NCI-H524 treated with DMSO at 0.1 percent for 48 hours (cell line): ENCODE measurements around the gene TNIP1.

Experiments used
- DNase-seq: peaks from one replicate; lab custom pipeline; 2025; lab: John Stamatoyannopoulos, UW

TNIP1 gene, protein sequence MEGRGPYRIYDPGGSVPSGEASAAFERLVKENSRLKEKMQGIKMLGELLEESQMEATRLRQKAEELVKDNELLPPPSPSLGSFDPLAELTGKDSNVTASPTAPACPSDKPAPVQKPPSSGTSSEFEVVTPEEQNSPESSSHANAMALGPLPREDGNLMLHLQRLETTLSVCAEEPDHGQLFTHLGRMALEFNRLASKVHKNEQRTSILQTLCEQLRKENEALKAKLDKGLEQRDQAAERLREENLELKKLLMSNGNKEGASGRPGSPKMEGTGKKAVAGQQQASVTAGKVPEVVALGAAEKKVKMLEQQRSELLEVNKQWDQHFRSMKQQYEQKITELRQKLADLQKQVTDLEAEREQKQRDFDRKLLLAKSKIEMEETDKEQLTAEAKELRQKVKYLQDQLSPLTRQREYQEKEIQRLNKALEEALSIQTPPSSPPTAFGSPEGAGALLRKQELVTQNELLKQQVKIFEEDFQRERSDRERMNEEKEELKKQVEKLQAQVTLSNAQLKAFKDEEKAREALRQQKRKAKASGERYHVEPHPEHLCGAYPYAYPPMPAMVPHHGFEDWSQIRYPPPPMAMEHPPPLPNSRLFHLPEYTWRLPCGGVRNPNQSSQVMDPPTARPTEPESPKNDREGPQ

DNA sequence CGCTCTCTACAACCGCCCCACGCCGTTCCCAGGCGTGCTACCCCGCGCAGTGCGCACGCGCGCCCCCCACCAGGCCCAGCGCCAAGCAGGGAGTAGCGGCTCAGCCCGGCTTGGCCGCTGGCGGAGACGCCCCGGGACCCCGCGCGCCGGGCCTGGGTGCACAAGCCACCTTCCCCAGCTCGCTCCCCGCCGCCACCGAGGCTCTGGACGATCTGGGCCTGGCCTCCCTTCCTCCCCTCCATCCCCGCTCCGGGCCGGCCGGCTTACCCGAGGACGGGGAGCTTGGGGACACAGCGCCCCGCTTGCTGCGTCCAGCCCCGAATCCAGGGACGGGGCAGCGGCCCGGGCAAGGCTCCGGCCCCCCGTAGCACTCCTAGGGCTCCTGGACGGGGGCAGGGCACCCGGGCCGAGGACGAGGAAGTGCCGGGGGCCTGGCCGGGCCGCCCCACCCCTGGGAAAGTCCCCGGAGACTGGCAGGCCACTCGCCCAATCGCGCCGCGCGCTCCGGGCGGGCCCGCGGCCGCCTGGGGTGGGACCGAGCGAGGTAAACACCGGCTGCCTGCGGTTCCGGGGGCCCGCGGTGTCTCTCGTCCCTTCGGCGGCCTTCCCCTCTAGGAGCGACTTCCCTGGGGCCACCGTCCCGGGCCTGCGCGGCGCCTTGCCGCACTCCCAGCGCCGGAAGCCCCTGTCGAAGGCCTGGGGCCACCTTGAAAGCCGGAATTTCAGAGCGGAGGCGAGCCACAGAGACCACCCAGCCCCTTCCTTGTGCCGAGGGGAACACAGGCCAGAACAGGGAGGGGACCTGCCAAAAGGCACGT lies at the start of gene TNIP1:
TNIP1 (minus strand) TSS at position 422 of the 818 bp plus-strand sequence. CDS start 15,939 bp downstream, outside the sequence.
- peak; percentile 48 for DNase-seq

DNA sequence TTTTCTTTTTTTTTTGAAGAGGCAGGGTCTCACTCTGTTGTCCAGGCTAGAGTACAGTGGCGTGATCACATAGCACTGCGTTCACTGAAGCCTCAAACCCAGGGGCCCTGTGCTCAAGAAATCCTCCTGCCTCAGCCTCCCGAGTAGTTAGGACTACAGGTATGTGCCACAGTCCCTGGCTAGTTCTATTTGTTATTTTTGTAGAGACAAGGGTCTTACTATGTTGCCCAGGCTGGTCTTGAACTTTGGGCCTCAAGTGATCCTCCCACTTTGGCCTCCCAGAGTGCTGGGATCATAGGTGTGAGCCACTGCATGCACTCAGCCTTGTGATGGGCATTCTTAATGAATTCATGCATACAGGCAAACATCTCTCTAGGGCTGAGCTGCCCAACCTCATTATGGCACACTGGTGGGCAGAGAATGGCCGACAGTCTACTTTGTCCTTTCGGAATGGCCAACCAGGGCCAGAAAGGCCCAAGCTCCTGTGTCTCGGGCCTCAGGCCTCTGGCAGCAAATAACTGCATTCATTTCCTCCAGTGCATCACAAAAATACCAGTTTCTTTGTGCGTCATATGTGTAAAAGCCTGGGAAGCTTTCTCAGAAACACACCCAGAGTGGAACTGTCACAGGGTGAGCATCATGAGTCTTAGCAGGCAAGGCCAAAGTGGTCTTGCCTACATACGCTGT lies 49.5 kb upstream of the TNIP1 start:
- DNase-seq, result no peak

DNA sequence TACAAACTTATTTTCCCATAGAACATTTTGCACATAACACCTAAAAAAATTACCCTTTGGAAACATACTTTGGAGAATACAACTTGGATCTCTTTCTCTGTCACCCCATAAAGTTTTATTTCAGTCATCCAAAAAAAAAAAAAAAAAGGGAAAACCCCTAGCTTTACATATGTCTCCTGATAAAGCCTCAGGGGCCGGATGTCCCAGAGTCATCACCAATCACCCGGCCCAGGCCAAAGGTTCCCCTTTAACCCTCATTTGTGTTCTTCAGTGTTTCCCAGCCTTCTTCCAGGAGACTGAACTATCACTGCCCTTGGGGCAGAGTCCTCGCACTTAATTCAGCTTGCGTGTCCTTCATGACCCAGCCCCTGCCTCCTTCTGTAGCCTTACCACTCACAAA lies 48.0 kb upstream of the TNIP1 start:
- DNase-seq, result no peak

DNA sequence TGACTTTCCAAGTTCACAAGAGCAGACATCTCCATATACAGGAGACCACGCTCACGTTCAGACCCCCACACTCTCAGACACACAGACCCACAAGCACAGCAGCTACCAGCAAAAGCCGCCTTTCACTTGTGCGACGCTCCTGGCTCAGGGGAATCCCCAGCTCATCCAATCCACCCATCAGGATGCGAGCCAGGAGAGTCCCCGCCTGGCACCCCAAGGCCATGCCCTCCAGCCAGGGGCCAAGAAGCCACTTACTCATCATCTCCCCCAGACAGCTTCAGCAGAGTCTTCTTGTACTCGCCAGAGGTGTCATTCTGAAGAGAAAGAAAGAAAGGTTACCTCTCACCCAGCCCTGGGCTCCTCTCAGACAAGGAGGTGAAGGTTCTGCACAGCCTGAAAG lies 47.1 kb upstream of the TNIP1 start:
- DNase-seq, result no peak

DNA sequence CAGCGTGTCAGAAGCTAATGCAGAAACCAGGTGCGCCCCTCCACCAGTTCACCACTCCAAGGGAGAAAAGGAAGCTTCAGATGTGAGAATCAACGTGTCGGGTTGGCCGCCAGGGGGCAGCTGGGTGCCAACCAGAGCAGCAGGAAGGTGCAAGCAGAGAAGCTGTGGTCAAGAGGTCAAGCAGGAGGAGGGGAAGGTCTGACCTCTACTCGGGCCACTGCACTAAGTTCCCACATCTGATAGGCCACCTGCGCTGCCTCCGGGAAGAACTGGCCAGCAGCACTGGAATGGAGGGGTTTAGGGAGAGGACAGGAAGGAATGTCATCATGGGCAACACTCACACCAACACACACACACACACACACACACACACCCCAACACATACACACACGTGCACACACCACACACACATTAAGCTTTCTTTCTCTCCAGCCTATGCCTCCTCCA lies 45.4 kb upstream of the TNIP1 start:
- DNase-seq, result no peak

DNA sequence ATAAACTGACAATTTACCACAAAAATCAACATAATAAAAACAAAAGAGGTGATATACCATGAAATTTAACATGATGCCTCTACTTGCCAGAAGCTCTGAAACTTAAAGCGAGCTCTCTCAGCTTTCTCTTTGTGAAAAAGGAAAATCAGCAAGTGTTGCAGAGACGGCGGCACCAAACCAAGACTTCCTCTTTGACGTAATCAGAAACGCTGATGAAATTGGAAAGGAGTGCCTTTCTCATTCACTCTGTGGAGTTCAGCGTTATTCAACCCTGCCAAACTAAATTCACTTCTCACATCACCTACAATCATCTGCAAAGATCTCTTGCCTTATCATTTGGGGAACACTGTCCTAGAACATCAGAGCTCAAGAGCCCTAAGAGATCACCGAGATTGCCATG lies 44.6 kb upstream of the TNIP1 start:
- no peak for DNase-seq

DNA sequence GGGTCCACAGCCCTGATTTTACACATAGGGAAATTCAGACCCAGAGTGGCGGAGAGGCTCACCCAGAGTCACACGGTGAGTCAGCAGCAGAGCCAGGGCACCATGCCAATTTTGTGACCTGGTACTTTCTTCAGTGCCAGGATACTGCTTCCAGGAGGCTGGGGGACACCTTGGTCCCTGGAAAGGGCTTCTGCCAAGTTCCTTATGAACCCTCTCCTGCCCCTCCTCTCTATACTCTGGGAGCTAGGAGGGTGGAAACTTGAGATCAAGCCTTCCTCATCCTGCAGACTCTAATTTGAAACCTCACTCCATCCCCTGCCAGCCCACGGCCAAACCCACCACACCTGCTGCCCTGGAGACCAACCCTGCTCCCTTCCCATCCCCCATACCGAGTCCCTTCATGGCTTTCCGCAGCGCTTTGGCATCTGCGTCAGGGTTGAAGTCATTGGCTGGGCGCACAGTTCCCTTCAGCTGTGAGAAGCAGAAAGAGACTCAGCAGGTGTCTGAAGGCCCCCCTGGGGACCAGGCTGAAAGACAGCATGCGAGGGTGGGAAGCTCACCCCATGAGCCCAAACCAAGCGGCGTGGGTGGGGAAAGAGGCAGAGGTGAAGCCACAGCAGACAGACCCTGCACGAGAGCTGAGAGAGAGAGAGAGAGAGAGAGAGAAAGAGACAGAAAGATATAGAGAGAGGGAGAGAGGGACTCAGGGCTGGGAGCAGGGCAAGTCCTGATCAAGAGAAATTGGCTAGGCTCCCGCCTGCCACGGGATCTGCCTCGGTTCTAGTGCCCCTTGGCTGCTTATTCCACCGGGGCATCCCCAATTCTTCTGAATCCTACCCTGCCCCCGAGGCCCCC lies 43.3 kb upstream of the TNIP1 start:
- no peak for DNase-seq

DNA sequence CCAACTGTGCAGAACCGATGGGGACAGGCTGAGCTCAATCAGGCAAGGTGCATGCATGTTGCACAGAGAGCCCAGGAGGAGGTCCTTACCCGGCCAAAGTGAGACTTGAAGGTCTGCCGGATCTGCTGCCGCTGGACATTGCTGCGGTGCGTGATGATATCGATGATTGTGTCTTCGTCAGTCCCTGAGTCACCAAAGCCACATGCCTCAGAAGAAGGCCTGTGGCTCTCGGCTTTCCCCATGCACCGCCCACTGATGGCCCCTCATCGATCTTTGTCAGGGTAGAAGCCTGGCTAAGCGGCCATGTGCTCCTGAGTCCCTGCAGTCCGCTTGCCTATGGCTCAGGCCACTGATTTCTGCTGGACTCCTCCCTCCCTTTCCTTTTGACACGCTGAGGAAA lies 42.0 kb upstream of the TNIP1 start:
- no peak for DNase-seq

DNA sequence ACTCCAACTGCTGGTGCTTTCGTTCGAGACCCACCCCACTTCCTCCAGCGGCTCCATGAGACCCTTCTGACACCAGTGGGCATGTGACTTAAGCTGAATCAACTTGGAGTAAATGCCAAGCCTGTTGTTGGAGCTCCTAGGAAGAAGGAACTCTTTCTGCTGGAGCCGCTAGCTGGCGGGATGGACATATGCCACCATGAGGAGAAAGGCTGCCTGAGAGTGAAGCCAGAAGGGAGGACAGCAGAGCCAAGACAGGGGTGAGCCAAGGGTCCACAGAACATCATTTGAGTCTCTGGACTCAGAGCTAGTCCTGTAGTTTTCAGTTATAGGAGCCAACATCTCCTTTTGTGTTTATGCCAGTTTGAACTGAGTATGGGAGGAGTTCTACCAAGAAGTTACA lies 40.8 kb upstream of the TNIP1 start:
- DNase-seq, result no peak

DNA sequence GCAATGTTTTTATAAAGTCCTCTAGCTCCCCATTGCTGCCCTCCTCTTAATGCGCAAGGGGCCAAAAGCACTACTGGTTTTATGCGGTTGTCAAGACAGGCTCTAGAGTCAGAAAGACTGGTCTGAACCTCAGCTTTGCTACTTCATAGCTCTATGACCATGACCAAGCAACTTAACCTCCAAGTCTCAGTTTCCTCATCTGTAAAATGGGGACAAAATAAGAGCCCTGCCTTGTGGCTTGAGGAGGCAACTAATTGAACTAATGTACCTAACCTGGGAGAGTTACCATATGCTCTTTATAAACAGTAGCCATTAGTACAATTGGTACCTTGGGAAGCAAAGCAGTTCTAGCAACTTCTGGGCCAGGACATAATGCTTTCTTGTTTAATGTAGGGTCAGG lies 40.3 kb upstream of the TNIP1 start:
- no peak for DNase-seq

DNA sequence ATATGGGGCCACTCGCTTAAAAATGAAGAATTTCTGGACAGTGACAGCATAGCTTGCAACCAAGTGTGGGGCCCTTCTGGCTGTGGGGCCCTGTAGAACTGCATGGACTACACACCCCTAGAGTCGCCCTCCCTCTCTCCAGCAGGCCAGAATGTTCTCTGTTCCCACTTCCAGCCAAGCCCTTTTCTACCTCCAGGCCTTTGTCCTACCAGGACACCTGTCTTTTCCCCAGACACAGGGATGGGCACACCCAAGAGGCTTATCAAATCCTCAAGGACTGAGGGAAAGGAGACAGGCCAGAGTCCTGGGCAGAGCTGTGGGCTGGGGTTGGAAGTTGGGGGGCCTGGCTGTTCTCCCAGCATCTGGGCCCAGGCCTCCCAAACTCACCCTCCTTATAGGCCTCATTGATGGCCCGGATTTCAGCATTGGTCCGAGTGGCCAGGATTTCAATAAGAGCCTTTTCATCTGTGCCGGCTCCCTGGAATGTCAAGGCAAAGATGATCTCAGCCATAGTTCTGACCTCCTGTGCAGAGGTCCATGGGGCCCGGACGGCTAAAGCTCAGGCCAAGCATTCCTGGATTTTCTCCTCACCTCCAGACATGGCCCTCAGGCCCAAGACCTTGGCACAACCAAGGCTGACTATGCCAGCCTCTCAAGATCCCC lies 38.2 kb upstream of the TNIP1 start:
- DNase-seq, result no peak

DNA sequence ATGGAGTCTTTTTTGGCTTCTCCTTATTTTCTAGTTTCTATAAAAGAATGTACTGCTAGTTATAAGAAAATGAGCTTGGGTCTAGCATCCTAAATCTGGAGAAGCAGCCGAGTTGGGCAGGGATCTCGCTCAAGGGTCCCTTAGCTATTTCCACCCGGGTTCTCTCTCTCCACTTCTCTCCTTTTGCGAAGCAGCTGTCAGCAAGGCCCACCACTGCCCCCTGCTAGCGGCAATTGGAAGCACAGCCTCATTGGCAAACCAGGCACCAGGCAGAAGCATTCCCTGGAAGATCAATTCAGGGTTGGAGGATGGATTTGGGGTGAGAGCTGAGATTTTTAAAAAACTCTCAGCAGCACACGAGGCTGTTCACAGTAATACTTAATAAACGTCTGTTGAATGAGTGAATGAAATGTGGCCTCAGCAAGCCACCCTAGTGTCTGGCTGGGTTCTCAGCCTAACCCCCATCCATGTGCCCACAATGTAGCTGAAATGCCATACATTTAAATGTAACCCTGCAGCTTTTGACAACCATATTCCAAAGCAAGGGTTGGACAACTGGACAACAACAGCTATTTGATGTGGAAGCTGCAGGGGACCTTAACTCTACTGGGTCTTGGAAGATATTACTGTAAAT lies 34.6 kb upstream of the TNIP1 start:
- DNase-seq, result no peak

DNA sequence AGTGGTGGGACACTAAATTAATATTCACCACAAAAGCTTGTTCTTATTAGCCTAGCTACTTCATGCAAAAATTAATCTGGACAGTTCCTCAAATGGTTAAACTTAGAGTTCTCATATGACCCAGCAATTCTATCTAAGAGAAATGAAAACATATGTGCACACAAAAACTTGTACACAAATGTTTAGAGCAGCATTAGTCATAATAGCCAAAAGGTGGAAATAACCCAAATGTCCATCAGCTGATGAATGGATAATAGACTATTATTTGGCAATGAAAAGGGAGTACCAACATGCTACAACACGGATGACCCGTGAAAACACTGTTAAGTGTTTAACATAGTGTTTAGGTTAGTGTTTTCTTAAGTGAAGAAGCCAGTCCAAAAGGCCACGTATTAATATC lies 32.8 kb upstream of the TNIP1 start:
- no peak for DNase-seq

DNA sequence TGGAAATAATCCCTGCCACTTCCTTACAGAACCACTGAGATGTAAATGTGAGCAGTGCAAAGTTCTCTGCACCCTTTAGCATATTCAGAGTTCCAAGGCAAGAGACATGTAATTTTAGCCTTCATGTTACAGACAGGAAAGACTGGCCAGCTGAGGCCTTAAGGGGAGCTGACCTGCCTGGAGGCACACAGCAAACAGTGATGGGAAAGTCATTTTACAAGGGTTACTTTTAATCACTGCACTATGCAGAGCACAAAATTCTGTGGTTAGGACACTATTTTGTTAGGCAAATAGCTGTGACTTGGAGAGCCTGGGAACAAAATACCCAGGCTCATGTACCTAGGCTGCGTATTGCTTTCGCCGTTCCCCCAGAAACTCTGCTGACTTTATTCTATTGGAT lies 30.2 kb upstream of the TNIP1 start:
- no peak for DNase-seq

DNA sequence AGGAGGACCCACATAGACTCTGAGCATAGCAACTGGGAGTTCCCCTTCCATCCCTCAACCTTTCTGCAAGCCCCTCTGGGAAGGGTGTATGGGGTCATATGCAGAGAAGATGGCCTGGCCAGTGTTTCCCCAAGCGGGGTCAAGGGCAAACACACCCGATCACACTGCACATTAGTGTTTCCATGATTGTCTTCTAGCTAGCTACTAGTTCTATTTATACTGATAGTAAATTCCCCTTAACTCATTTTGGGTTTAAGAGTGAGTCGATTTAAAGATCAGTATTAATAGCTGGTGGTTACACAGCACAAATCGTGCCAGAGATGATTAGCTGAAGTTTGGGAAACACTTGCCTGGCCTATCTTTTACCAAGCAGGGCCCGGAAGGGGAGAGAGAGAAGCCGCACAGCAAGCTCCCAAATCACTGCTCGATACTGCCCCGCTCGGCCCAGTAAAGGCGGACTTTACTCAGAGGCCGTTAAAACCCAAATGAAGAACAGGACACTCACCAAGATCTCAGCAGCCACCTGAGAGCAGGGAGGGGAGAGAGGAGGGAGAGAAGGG lies 29.4 kb upstream of the TNIP1 start:
- DNase-seq, result no peak

DNA sequence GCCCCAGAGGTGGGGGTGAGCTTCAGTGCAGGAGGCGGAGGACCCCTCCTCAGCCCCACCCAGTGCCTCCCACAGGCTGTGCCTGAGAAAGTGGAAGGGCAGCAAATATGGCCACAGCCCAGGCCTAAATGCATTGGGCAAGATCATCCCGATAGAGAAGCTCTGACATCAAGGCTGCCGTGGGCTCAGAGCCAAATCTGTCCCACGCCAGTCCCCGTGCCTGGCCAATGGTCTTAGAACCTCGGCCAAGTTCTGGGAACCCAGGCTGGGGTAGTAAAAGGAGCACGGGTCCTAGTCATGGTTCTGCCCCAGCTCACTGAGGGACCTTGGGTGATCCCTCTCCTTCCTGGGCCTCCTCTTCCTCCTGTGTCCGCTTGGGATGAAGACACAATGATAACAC lies 27.7 kb upstream of the TNIP1 start:
- no peak for DNase-seq

DNA sequence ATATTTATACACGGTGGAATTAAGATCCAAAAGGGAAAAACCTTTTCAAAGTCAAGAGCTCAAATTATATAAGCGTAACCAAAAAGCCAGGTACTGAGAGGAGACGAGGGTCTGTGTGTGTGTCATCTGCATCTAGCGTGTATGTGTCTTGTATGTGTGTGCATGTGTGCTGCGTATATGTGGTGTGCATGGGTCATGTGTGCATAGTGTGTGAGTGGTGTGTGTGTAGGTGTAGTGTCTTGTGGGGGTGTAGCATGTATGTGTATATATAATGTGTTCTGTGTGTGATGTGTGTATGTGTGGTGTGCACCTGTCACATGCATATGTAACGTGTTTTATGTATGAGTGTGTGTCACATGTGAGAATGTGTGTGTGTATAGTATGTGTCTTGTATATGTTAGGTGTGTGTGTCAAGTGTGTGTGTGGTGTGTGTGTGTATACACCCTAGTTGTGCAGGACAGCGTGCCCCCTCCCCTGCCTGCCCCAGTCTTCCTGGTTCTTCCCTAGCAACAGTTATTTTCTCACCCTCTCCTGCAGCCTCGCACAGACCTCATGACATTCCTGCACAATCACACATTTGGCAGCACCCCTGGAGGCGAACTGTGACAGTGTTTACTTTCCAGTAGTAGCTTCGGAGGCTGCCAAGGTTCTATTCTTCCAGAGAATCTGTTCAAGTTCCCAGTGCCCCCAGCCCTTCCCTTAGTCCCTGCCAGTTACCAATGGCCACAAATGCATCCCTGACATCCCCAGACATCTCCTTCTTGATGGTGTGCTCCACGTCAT lies 27.1 kb upstream of the TNIP1 start:
- DNase-seq, result no peak

DNA sequence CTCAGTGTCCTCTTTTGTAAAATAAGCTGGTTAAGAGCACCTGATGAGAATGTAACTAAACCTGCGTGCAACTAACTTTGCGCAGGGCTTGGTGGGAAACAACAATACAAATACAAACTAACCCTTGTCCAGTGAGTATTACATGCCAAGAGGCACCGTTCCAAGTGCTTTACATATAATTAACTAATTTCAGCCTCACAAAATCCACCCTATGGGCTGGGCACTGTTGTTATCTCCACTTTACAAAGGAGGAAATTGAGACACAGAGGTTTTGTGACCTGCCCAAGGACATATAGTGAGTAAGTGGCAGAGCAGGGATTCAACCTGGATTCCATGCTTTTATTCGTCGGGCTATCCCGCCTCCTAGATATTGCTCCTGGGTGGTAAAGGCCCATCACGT lies 26.2 kb upstream of the TNIP1 start:
- no peak for DNase-seq

DNA sequence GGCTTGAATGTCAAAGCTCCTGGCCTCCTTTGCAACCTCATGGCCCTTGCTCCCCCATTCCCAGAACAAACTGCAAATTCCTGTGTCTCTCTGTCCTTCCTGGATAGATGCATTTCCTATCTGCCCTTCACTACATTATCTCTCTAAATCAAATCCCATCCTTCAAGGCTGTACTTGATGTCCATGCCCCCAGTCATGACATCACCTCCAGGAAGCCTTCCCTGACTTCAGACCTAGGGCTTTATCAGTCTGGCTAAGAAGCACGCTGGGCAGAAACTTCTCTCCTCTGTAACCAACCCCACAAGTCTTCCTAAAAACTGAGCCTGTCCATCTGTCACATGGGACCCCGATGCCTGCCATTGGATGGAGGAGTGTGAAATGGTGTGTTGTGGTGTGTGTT lies 25.7 kb upstream of the TNIP1 start:
- DNase-seq, result no peak
